A172 (cell line): Measurements from ENCODE around the gene PAK1IP1. TPM values are rescaled to one million over a fixed set of nuclear protein-coding genes. Genes with fewer than 3 reads are reported as not detected.
"Not testable (repeated sequence)": the region's sequence is repeated elsewhere in the genome, so short reads cannot be mapped to it uniquely, and the experiment has no call there.

ENCODE experiments used
- DNase-seq: peaks from one replicate; pipeline ENCODE4 v3.0.0-alpha.2; 2015; ENCODE audit warnings: low spot score
- total RNA-seq: library from RNA; depleted of rRNA; stranded (reverse); fragments of >200 nt; shearing (Covaris generic); gene quantifications from 2 replicates; pipeline ENCODE4 v1.2.3, GENCODE V29; 2014

PAK1IP1 gene
- total RNA-seq, 1 experiment from 2014 or later, result 45.3 TPM

DNA sequence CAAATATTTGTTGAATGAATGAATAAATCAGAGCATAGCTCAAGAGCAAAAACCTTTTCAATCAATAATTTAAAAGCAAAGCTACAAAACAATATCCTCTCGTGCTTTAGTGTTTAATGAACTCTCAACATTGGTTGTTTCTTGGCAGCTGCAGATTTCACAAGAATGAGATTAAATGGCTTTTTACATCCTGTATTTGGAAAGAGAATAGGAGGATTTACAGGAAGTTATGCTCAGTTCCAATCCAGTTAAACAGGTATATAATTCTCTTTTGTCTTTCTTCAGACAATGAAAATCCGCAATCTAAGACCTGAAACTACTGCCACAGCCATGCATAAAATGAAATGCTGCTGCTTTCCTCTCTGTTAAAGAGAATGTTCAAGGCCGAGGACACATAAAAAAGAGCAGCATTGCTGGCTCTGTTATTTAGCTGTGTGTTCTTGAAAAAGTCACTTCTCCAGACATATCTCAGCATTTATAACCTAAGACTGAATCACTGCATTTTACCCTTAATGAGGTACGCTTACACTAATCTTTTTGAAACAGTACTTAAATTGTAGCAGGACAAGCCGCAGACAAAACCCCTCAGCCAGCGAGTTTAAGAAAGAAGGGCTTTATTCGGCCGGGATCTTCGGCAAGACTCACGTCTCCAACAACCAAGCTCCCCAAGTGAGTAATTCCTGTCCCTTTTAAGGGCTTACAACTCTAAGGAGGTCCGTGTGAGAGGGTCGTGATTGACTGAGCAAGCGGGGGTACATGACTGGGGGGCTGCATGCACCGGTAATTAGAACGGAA is 3.9 kb upstream of the PAK1IP1 start:
- no peak for DNase-seq

GRCh38 chr6:10692965-10693538 is 1.7 kb upstream of the PAK1IP1 start:
- no peak for DNase-seq

- DNase-seq, result no peak
Measured at GRCh38 chr6:10695086-10695657, 400 bp downstream of the PAK1IP1 start.

GRCh38 chr6:10696655-10697054 is 1.9 kb downstream of the PAK1IP1 start:
- DNase-seq, result no peak

DNA sequence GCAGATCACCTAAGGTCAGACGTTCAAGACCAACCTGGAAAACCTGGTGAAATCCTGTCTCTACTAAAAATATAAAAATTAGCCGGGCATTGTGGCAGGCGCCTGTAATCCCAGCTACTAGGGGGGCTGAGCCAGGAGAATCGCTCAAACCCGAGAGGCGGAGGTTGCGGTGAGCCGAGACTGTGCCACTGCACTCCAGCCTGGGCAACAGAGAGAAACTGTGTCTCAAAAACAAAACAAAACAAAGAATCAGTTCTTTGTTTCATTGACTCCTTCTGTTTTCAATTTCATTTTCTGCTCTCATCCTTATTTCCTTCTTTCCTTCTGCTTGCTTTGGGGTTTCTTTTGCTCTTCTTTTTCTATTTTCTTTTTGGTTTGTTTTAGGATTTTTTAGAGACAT is 19.2 kb downstream of the PAK1IP1 start:
- no peak for DNase-seq

GRCh38 chr6:10719296-10719963 is 24.7 kb downstream of the PAK1IP1 start:
- peak; percentile 44 for DNase-seq

DNA sequence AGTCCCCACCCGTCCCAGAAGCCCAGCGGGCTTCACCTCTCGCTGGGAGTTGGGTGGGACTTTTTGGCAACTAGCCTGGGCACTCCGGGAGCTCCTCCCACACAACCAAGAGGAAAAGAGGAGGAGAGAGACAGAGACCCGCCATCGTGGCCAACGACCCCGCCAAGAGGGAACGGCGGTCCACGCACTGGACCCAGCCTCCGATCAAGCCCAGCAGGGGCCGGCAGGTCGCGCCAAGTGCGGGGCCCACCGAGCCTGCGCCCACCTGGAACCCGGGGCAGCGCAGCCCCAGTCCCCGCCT is 25.1 kb downstream of the PAK1IP1 start:
- no peak for DNase-seq

DNA sequence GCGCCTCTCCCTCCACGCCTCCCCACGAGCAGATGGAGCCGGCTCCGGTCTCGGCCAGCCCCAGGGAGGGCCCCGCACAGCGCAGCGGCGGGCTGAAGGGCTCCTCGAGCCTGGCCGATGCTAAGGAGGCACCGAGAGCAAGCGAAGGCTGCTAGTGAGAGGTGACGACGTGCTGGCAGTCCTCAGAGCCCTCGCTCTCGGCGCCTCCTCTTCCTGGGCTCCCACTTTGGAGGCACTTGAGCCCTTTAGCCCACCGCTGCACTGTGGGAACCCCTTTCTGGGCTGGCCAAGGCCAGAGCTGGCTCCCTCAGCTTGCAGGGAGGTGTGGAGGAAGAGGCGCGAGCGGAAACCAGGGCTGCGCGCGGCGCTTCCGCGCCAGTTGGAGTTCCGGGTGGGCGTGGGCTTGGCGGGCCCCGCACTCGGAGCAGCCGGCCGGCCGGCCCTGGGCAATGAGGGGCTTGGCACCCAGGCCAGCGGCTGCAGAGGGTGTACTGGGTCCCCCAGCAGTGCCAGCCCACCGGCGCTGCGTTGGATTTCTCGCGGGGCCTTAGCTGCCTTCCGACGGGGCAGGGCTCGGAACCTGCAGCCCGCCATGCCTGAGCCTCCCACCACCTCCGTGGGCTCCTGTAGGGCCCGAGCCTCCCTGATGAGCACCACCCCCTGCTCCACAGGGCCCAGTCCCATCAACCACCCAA is 25.6 kb downstream of the PAK1IP1 start:
- DNase-seq, result no peak

- DNase-seq, result not testable (repeated sequence)
Measured at GRCh38 chr6:10720960-10721849, 26.4 kb downstream of the PAK1IP1 start.

GRCh38 chr6:10721850-10722569 is 27.2 kb downstream of the PAK1IP1 start:
- no peak for DNase-seq

GRCh38 chr6:10722570-10722819 is 27.7 kb downstream of the PAK1IP1 start:
- no peak for DNase-seq

- DNase-seq, result peak; percentile 95
Measured at GRCh38 chr6:10722820-10723566, 28.2 kb downstream of the PAK1IP1 start, which contains the start of gene TMEM14C. Gene TMEM14C (plus strand): TSS chr6:10723070. CDS start chr6:10724614, 1,544 bp downstream.

- no peak for DNase-seq
Measured at GRCh38 chr6:10723567-10723881, 28.8 kb downstream of the PAK1IP1 start.

- no peak for DNase-seq
Measured at GRCh38 chr6:10725044-10725443, 30.3 kb downstream of the PAK1IP1 start.

GRCh38 chr6:10725716-10726115 is 30.9 kb downstream of the PAK1IP1 start:
- DNase-seq, result no peak

- DNase-seq, result no peak
Measured at GRCh38 chr6:10730254-10730653, 35.5 kb downstream of the PAK1IP1 start.

GRCh38 chr6:10733151-10733715 is 38.5 kb downstream of the PAK1IP1 start:
- DNase-seq, result peak; percentile 55

GRCh38 chr6:10733863-10734262 is 39.1 kb downstream of the PAK1IP1 start:
- DNase-seq, result no peak

GRCh38 chr6:10736731-10737130 is 42.0 kb downstream of the PAK1IP1 start:
- no peak for DNase-seq

- no peak for DNase-seq
Measured at GRCh38 chr6:10740061-10740460, 45.3 kb downstream of the PAK1IP1 start.
